Activated naive CD4-positive, alpha-beta T cell treated with anti-CD3 and anti-CD28 coated beads, Interleukin-2, amount 50 U/mL, for 24 hours (primary cell): Measurements from ENCODE around the gene MSI2.

Experiments
- H3K27ac Mint-ChIP-seq: one replicate; pipeline ENCODE4 v1.8.0; 2021; ENCODE audit warnings: mild to moderate bottlenecking, mixed read lengths
- H3K27me3 Mint-ChIP-seq: one replicate; pipeline ENCODE4 v1.8.0; 2021; ENCODE audit warnings: mixed read lengths
- H3K36me3 Mint-ChIP-seq: one replicate; pipeline ENCODE4 v1.8.0; 2021; ENCODE audit warnings: mixed read lengths
- H3K4me1 Mint-ChIP-seq: one replicate; pipeline ENCODE4 v1.8.0; 2021; ENCODE audit warnings: mixed read lengths
- H3K4me3 Mint-ChIP-seq: one replicate; pipeline ENCODE4 v1.8.0; 2021; ENCODE audit warnings: mild to moderate bottlenecking, mixed read lengths
- H3K9me3 Mint-ChIP-seq: one replicate; pipeline ENCODE4 v1.8.0; 2021; ENCODE audit warnings: mixed read lengths

The MSI2 gene

DNA sequence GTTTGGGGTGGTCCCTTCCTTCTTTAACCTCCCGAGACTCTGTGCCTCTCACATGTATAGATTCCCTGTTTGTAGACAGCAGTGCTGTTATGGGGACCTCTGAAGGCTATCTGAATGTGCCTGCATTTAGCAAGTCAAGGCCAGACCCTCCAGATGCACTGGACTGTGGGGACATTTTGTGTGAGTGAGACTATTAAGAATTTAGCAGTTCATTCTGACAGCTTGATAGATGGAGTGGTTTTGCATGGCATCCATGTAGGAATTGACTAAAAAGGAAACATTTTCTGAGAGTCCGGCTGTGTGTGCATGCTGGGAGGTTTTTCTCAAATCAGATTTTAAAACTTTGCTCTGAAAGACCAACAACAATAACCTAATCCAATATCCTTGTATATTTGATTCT lies 226.3 kb downstream of the MSI2 start:
- H3K36me3 Mint-ChIP-seq = peaks cover 12% of the 10 kb centered on the region
- H3K4me3 Mint-ChIP-seq = no peak overlapping the region
- H3K27me3 Mint-ChIP-seq = no peaks in the 10 kb centered on the region
- H3K4me1 Mint-ChIP-seq = peaks cover 76% of the 10 kb centered on the region
- no peaks in the 10 kb centered on the region for H3K9me3 Mint-ChIP-seq
- no peak overlapping the region for H3K27ac Mint-ChIP-seq

DNA sequence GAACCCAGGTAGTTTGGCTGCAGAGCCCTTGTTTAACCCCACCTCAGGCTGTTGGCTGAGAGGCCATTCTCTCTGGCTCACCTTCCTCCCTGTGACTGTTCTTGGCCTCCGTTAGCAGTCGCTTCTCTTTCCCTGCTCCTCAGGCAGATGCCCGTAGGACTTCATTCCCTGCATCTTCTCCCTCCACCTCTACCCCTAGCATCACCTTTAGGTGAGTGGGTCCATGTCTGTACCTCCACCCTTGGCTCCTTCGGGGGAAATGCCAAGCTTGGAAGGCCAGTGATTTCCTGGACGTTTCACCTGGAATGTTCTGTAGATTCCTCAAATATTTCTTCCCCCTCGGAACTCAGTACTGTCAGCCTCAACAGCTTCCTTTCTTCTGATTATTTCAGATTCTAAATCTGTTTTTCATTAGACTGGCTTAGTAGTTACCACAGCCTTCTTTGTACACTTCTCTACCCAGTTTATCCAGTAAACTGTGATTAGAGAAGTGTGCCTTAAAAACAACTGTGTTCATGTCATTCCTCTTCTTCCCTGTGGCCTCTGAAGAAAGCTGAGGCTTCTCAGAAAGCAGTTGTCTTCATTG lies 227.9 kb downstream of the MSI2 start:
- H3K36me3 Mint-ChIP-seq = peaks cover 8% of the 10 kb centered on the region
- H3K4me3 Mint-ChIP-seq = no peak overlapping the region
- H3K27ac Mint-ChIP-seq = peak overlapping the region; percentile 56
- H3K27me3 Mint-ChIP-seq = no peaks in the 10 kb centered on the region
- no peaks in the 10 kb centered on the region for H3K9me3 Mint-ChIP-seq
- H3K4me1 Mint-ChIP-seq = peaks cover 75% of the 10 kb centered on the region

DNA sequence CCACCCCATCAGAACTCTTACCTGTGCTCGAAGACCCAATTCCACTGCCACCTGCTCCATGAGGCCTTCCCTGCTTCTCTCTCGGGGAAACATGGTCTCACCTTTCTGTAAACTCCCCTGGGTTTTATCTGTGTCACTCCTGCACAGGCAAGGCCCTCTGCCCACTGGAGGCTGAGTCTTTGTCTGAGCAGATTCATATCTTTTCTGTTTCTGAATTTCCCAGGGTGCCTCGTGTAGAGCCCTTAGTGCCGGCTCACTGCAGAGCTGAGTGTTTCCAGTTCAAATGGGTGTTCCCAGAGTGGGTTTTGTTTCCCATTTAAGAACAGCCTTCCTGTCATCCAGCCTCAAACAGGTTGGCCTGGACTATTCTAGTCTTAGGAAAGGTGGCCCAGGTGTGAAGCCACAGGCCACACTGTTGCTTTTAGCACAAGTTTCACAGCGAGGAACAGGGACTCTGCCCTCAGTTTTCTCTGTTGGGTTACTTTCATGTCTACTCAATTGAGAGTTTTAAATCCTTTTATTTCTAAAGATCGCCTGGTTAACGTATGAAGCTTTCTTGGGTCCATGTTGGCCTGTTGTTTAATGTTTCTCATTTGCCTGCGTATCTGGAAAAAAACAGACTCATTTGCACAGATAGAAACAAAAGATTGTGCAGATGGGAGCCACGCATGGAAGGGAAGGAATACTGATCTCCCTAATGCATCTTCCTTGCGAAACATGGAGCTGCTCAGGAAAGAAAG lies 228.7 kb downstream of the MSI2 start:
- H3K4me3 Mint-ChIP-seq = no peak overlapping the region
- H3K4me1 Mint-ChIP-seq = peaks cover 80% of the 10 kb centered on the region
- H3K36me3 Mint-ChIP-seq = peaks cover 8% of the 10 kb centered on the region
- no peaks in the 10 kb centered on the region for H3K9me3 Mint-ChIP-seq
- peak overlapping the region; percentile 32 for H3K27ac Mint-ChIP-seq
- H3K27me3 Mint-ChIP-seq = no peaks in the 10 kb centered on the region

DNA sequence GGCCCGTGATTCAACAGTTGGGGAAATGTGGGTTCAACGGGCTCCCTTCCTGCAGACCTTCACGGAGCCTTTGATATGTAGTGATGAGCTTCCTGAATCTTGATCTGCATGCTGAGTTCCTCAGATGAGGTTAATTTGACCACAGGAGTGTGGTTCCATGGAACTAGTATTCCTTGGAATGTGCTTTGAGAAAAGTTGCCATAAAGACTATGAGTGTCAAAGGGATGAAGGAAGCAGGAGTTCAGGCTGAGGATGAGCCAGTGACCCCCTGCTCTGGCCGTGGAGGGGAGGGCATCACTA lies 229.2 kb downstream of the MSI2 start:
- Mint-ChIP-seq H3K4me1 (peaks cover 76% of the 10 kb centered on the region), H3K36me3 (peaks cover 6% of the 10 kb centered on the region), H3K9me3 (no peaks in the 10 kb centered on the region), H3K27me3 (no peaks in the 10 kb centered on the region), H3K4me3 (no peak overlapping the region), H3K27ac (peak overlapping the region; percentile 32)

- Mint-ChIP-seq H3K4me1 (peaks cover 69% of the 10 kb centered on the region), H3K9me3 (no peaks in the 10 kb centered on the region), H3K27ac (no peak overlapping the region), H3K4me3 (no peak overlapping the region), H3K36me3 (peaks cover 6% of the 10 kb centered on the region), H3K27me3 (no peaks in the 10 kb centered on the region)
These were observed 229.9 kb downstream of the MSI2 start for GRCh38 chr17:57485916-57486881.

- no peak overlapping the region for H3K27ac Mint-ChIP-seq
- H3K9me3 Mint-ChIP-seq = no peaks in the 10 kb centered on the region
- no peak overlapping the region for H3K4me3 Mint-ChIP-seq
- peaks cover 6% of the 10 kb centered on the region for H3K36me3 Mint-ChIP-seq
- H3K4me1 Mint-ChIP-seq = peaks cover 64% of the 10 kb centered on the region
- no peaks in the 10 kb centered on the region for H3K27me3 Mint-ChIP-seq
These were observed 230.6 kb downstream of the MSI2 start for GRCh38 chr17:57486882-57487301.

- H3K9me3 Mint-ChIP-seq = no peaks in the 10 kb centered on the region
- no peaks in the 10 kb centered on the region for H3K27me3 Mint-ChIP-seq
- H3K27ac Mint-ChIP-seq = no peak overlapping the region
- H3K4me3 Mint-ChIP-seq = no peak overlapping the region
- H3K36me3 Mint-ChIP-seq = peaks cover 6% of the 10 kb centered on the region
- peaks cover 60% of the 10 kb centered on the region for H3K4me1 Mint-ChIP-seq
These were observed 231.2 kb downstream of the MSI2 start for GRCh38 chr17:57487573-57487972.

DNA sequence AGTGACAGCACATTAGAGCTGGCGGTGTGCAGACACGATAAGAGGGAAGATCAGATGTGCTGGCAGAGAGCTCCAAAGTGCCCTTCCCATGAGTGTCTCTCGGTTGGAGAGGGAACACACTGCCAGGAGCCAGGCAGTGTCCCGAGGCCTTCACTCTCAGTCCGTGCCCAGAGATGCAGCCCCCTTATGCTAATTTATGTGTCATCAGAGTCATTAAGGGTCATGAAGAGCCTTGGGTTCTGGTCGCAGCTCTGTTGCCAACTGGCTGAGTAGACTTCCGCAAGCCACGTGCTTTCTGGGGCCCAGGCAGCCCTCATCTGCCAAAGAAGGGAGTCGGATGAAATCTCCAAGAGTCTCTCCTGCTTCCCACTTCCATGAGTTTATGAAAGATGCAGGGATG lies 232.5 kb downstream of the MSI2 start:
- Mint-ChIP-seq H3K27me3 (no peaks in the 10 kb centered on the region), H3K9me3 (no peaks in the 10 kb centered on the region), H3K4me1 (peaks cover 56% of the 10 kb centered on the region), H3K4me3 (no peak overlapping the region), H3K36me3 (peaks cover 6% of the 10 kb centered on the region), H3K27ac (no peak overlapping the region)

DNA sequence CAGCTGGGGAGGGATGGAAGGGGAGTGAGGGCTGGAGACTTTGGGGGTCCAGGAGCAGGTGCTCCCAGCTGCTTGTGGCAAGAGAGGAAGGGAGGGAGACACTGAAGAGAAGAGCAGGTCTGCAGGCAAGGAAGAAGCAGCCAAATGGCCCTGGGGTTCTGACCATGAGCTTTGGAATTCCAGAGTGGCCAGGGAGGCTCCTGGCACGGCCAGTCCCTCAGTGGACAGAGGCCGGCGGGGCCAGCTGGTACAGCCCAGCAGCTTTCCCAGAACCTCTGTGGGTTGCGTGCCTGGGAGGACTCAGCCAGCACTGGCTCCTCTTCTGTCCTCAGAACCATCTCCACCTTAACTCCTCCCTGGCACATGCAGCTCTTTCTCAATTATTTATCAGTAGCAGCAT lies 233.0 kb downstream of the MSI2 start:
- no peaks in the 10 kb centered on the region for H3K27me3 Mint-ChIP-seq
- peaks cover 56% of the 10 kb centered on the region for H3K4me1 Mint-ChIP-seq
- H3K27ac Mint-ChIP-seq = no peak overlapping the region
- H3K36me3 Mint-ChIP-seq = peaks cover 6% of the 10 kb centered on the region
- H3K4me3 Mint-ChIP-seq = no peak overlapping the region
- no peaks in the 10 kb centered on the region for H3K9me3 Mint-ChIP-seq

- peak overlapping the region; percentile 55 for H3K27ac Mint-ChIP-seq
- H3K4me3 Mint-ChIP-seq = no peak overlapping the region
- H3K36me3 Mint-ChIP-seq = no peaks in the 10 kb centered on the region
- H3K27me3 Mint-ChIP-seq = no peaks in the 10 kb centered on the region
- no peaks in the 10 kb centered on the region for H3K9me3 Mint-ChIP-seq
- peaks cover 52% of the 10 kb centered on the region for H3K4me1 Mint-ChIP-seq
These were observed 234.0 kb downstream of the MSI2 start for GRCh38 chr17:57490111-57490845.

DNA sequence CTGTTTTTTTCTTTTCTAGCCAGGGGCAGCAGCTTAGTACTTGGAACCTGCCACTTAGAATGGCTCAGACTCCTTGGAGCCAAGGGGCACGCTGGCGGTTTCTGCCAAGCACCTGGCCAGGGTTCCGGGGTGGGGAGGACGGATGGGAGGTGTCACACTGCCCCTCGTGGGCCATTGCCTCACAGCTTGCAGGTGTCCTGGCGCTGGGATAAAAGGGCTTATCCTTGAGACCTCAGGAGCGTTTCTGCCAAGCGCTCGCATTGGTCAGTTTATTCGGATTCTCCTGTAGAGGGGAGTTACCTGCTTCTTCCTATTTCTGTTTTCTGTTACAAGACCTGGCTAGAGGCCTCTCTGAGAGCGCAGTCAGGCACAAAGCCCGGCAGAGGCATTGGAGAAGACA lies 234.6 kb downstream of the MSI2 start:
- H3K36me3 Mint-ChIP-seq = peaks cover 2% of the 10 kb centered on the region
- no peaks in the 10 kb centered on the region for H3K9me3 Mint-ChIP-seq
- peaks cover 52% of the 10 kb centered on the region for H3K4me1 Mint-ChIP-seq
- no peaks in the 10 kb centered on the region for H3K27me3 Mint-ChIP-seq
- peak overlapping the region; percentile 55 for H3K27ac Mint-ChIP-seq
- H3K4me3 Mint-ChIP-seq = no peak overlapping the region

DNA sequence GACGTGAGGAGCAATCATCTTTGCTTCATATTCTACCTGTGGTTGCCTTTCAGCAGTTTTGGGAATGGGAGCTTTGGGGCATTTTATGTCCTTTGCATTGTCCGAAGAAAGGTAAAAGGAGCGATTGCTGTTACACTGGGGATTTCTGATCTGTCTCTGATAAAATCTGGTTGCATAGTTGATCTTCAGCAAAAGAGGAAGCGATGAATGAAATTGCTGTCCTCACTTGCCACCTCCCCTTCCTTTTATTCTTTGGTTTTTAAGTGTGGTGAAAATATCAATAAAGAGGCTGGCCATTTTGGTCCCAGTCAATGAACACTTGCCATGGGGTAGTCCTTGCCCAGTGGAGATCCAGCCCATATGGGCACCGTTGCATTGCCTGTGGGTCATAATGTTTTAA lies 236.8 kb downstream of the MSI2 start:
- Mint-ChIP-seq H3K27me3 (no peaks in the 10 kb centered on the region), H3K36me3 (peaks cover 2% of the 10 kb centered on the region), H3K4me3 (no peak overlapping the region), H3K9me3 (no peaks in the 10 kb centered on the region), H3K4me1 (peaks cover 41% of the 10 kb centered on the region), H3K27ac (no peak overlapping the region)

DNA sequence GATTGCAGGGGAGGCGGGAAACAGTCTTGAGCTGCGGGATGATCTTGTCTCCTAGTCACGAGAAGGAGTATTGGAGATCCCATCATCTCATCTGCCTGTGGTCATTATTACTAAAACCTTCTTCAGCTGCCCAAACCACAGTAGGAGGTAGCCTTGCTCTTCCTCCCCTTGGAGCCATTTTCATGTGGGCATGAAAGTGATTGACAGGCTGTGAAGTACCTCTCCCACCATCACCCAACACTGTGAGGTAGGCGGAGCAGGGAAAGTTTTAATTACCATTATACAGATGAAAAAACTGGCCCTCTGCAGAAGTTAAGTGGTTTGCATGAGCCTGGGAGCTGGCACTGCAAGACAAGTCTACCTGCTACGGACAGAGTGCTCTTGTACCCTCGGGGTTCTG lies 237.3 kb downstream of the MSI2 start:
- no peaks in the 10 kb centered on the region for H3K9me3 Mint-ChIP-seq
- no peak overlapping the region for H3K27ac Mint-ChIP-seq
- no peaks in the 10 kb centered on the region for H3K27me3 Mint-ChIP-seq

GRCh38 chr17:57494443-57494842 lies 238.1 kb downstream of the MSI2 start:
- H3K27me3 Mint-ChIP-seq = no peaks in the 10 kb centered on the region
- H3K9me3 Mint-ChIP-seq = no peaks in the 10 kb centered on the region
- H3K27ac Mint-ChIP-seq = no peak overlapping the region
- peaks cover 2% of the 10 kb centered on the region for H3K36me3 Mint-ChIP-seq
- H3K4me1 Mint-ChIP-seq = peaks cover 45% of the 10 kb centered on the region
- no peak overlapping the region for H3K4me3 Mint-ChIP-seq

More for the DNA sequence above, 237.3 kb downstream of the MSI2 start:
- H3K4me1 Mint-ChIP-seq = peaks cover 45% of the 10 kb centered on the region
- H3K4me3 Mint-ChIP-seq = no peak overlapping the region
- H3K36me3 Mint-ChIP-seq = peaks cover 2% of the 10 kb centered on the region

DNA sequence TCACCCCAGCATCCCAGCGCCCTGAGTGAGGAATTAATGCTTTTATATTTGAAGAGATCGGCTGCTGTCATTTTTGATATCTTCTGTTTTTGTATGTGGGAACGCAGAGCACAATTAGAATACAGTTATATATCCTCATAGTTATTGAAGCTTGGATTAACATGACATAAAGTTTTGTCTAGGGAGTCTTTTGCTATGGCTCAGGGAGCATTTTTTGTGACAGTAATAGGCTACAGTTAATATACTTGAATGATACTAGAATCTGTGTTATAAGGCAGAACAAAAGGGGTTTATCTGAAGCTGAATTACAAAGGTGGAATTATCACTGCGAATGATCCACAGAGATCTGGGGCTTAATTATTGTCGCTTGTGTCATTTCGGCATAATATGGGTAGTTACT lies 239.4 kb downstream of the MSI2 start:
- H3K4me3 Mint-ChIP-seq = no peak overlapping the region
- H3K36me3 Mint-ChIP-seq = peaks cover 2% of the 10 kb centered on the region
- H3K27me3 Mint-ChIP-seq = no peaks in the 10 kb centered on the region

More for the DNA sequence above, 239.4 kb downstream of the MSI2 start:
- no peak overlapping the region for H3K27ac Mint-ChIP-seq
- peaks cover 50% of the 10 kb centered on the region for H3K4me1 Mint-ChIP-seq
- H3K9me3 Mint-ChIP-seq = no peaks in the 10 kb centered on the region
